GM18499 (cell line): ENCODE results near the gene PRRX1.

Experiments
- ATAC-seq: cut with Tn5 transposase; IDR thresholded peaks from one replicate; pipeline ENCODE4 v1.9.1; 2021; ENCODE audit warnings: moderate number of reproducible peaks; ENCODE audit not compliant: insufficient read depth, unreplicated experiment

Gene PRRX1

GRCh38 chr1:170663404-170664092 lies 383 bp upstream of the PRRX1 start:
- ATAC-seq, result no peak

- ATAC-seq, result no peak
These were observed 1.1 kb downstream of the PRRX1 start for GRCh38 chr1:170664828-170665612.

GRCh38 chr1:170665629-170666028 lies 1.7 kb downstream of the PRRX1 start:
- ATAC-seq, result no peak

- no peak for ATAC-seq
These were observed 2.8 kb downstream of the PRRX1 start for GRCh38 chr1:170666541-170667254.

GRCh38 chr1:170668209-170669106 lies 4.5 kb downstream of the PRRX1 start:
- no peak for ATAC-seq

- no peak for ATAC-seq
These were observed 5.1 kb downstream of the PRRX1 start for GRCh38 chr1:170669107-170669445.

GRCh38 chr1:170669586-170670530 lies 5.9 kb downstream of the PRRX1 start:
- ATAC-seq, result no peak

- no peak for ATAC-seq
These were observed 7.1 kb downstream of the PRRX1 start for GRCh38 chr1:170670802-170671628.

- no peak for ATAC-seq
These were observed 7.7 kb downstream of the PRRX1 start for GRCh38 chr1:170671629-170671963.

- no peak for ATAC-seq
These were observed 8.4 kb downstream of the PRRX1 start for GRCh38 chr1:170672316-170672715.

- ATAC-seq, result no peak
These were observed 10.3 kb downstream of the PRRX1 start for GRCh38 chr1:170674239-170674638.

- ATAC-seq, result no peak
These were observed 11.1 kb downstream of the PRRX1 start for GRCh38 chr1:170674986-170675385.

GRCh38 chr1:170675865-170676264 lies 11.9 kb downstream of the PRRX1 start:
- ATAC-seq, result no peak

GRCh38 chr1:170676628-170677027 lies 12.7 kb downstream of the PRRX1 start:
- ATAC-seq, result no peak

GRCh38 chr1:170678027-170678600 lies 14.2 kb downstream of the PRRX1 start:
- ATAC-seq, result no peak

- ATAC-seq, result no peak
These were observed 16.5 kb downstream of the PRRX1 start for GRCh38 chr1:170680428-170680827.

GRCh38 chr1:170682169-170682568 lies 18.2 kb downstream of the PRRX1 start:
- ATAC-seq, result no peak

- ATAC-seq, result no peak
These were observed 18.9 kb downstream of the PRRX1 start for GRCh38 chr1:170682809-170683208.
